Neuronal stem cell (in vitro differentiated cells): ENCODE results near the gene ENAH.
A peak's percentile ranks its signal among the peaks of the same experiment; 100 is the strongest.
"Not testable (repeated sequence)": the region's sequence is repeated elsewhere in the genome, so short reads cannot be mapped to it uniquely, and the experiment has no call there.

ENCODE experiments used
- DNase-seq: peaks from one replicate; pipeline ENCODE4 v3.0.0-alpha.2; 2013; ENCODE audit warnings: low spot score
- H2AFZ ChIP-seq: one replicate; pipeline ENCODE4 v1.6.1; 2013; ENCODE audit warnings: mild to moderate bottlenecking, low read length, inconsistent platforms
- H2AK5ac ChIP-seq: 2 replicates; pipeline ENCODE4 v1.6.1; 2013; ENCODE audit warnings: low read depth, mild to moderate bottlenecking, inconsistent platforms, low read length, moderate library complexity, mixed read lengths
- H2BK120ac ChIP-seq: 2 replicates; pipeline ENCODE4 v1.6.1; 2013; ENCODE audit warnings: low read depth, mild to moderate bottlenecking, inconsistent platforms, low read length, moderate library complexity, mixed read lengths
- H2BK12ac ChIP-seq: one replicate; pipeline ENCODE4 v1.6.1; 2013; ENCODE audit warnings: low read length, inconsistent platforms
- H2BK15ac ChIP-seq: 2 replicates; pipeline ENCODE4 v1.6.1; 2013; ENCODE audit warnings: mild to moderate bottlenecking, low read length, inconsistent platforms, mixed read lengths
- H2BK5ac ChIP-seq: one replicate; pipeline ENCODE4 v1.6.1; 2013; ENCODE audit warnings: inconsistent platforms, mild to moderate bottlenecking, low read length, moderate library complexity
- H3K14ac ChIP-seq: one replicate; pipeline ENCODE4 v1.6.1; 2013; ENCODE audit warnings: low read length, inconsistent platforms
- H3K18ac ChIP-seq: 2 replicates; pipeline ENCODE4 v1.6.1; 2013; ENCODE audit warnings: low read length, inconsistent platforms
- H3K23ac ChIP-seq: 2 replicates; pipeline ENCODE4 v1.6.1; 2013; ENCODE audit warnings: low read depth, mild to moderate bottlenecking, mixed read lengths, low read length, inconsistent platforms; ENCODE audit not compliant: poor library complexity
- H3K27ac ChIP-seq: replicated peaks from 3 replicates; pipeline ENCODE4 v1.5.1; 2013; ENCODE audit warnings: low read length, inconsistent platforms
- H3K27me3 ChIP-seq, 3 experiments: 2 replicates each; pipeline ENCODE4 v1.6.1; 2013; ENCODE audit warnings: low read length in 3 of 3, mild to moderate bottlenecking in 2 of 3, inconsistent platforms in 1 of 3, low read depth in 1 of 3, mixed read lengths in 1 of 3, moderate library complexity in 1 of 3; ENCODE audit not compliant: control insufficient read depth in 3 of 3, insufficient read depth in 3 of 3
- H3K36me3 ChIP-seq, 2 donors: replicated peaks in 1 of 2; 2 replicates each; pipeline ENCODE4 v1.6.1; 2013; ENCODE audit warnings: low read length in 2 of 2; ENCODE audit not compliant: control insufficient read depth in 2 of 2, insufficient read depth in 2 of 2
- H3K4ac ChIP-seq: 2 replicates; pipeline ENCODE4 v1.6.1; 2013; ENCODE audit warnings: inconsistent platforms, mild to moderate bottlenecking, low read length, moderate library complexity
- H3K4me1 ChIP-seq, 2 donors: 1 replicate in 1 of 2; 2 replicates in 1 of 2; pipeline ENCODE4 v1.6.1; 2013; ENCODE audit warnings: low read length in 2 of 2, low read depth in 1 of 2; ENCODE audit not compliant: control insufficient read depth in 2 of 2, insufficient read depth in 1 of 2
- H3K4me2 ChIP-seq: one replicate; pipeline ENCODE4 v1.6.1; 2013; ENCODE audit warnings: mild to moderate bottlenecking, low read length, inconsistent platforms; ENCODE audit not compliant: insufficient read depth, poor library complexity, severe bottlenecking
- H3K4me3 ChIP-seq, 2 donors: 2 replicates each; pipeline ENCODE4 v1.5.1; 2013; ENCODE audit warnings: low read length in 2 of 2, mild to moderate bottlenecking in 2 of 2, inconsistent platforms in 1 of 2, moderate library complexity in 1 of 2
- H3K79me1 ChIP-seq: one replicate; pipeline ENCODE4 v1.6.1; 2013; ENCODE audit warnings: low read depth, mild to moderate bottlenecking, inconsistent platforms, low read length, moderate library complexity
- H3K9ac ChIP-seq: one replicate; pipeline ENCODE4 v1.6.1; 2013; ENCODE audit warnings: mild to moderate bottlenecking, low read depth, low read length, inconsistent platforms; ENCODE audit not compliant: poor library complexity
- H3K9me3 ChIP-seq, 2 donors: replicated peaks in 1 of 2; 2 replicates each; pipeline versions ENCODE3 to v1.6.1; 2013; ENCODE audit warnings: low read length in 2 of 2, mild to moderate bottlenecking in 2 of 2, inconsistent platforms in 1 of 2, low read depth in 1 of 2, mixed read lengths in 1 of 2, moderate library complexity in 1 of 2; ENCODE audit not compliant: control insufficient read depth in 2 of 2, insufficient read depth in 1 of 2
- H4K8ac ChIP-seq: one replicate; pipeline ENCODE4 v1.6.1; 2013; ENCODE audit warnings: low read depth, mild to moderate bottlenecking, inconsistent platforms, low read length, moderate library complexity
- H4K91ac ChIP-seq: one replicate; pipeline ENCODE4 v1.6.1; 2013; ENCODE audit warnings: low read length, low read depth, mild to moderate bottlenecking, inconsistent platforms; ENCODE audit not compliant: poor library complexity
- WGBS, 2 donors: extraction: QIAGEN DNeasy Blood & Tissue Kit; methylation state at CpG; one replicate each; pipeline ENCODE4 v1.1.7; 2013; ENCODE audit warnings: missing lambda C conversion rate in 2 of 2, mixed read lengths in 1 of 2; ENCODE audit not compliant: insufficient read length in 2 of 2, insufficient replicate concordance in 1 of 2; ENCODE audit errors: extremely low coverage in 2 of 2; 5-methylcytosine and 5-hydroxymethylcytosine counted together

ENAH gene

GRCh38 chr1:225513576-225513975 lies 139.3 kb downstream of the ENAH start:
- not testable (repeated sequence) for H4K8ac ChIP-seq, H3K27ac ChIP-seq, H2BK12ac ChIP-seq, H3K4me3 ChIP-seq, H4K91ac ChIP-seq, H3K9me3 ChIP-seq, H3K27me3 ChIP-seq, H2BK120ac ChIP-seq, H2AK5ac ChIP-seq, H3K4me2 ChIP-seq, H3K4ac ChIP-seq, H2BK15ac ChIP-seq, H3K18ac ChIP-seq, H2BK5ac ChIP-seq, H3K23ac ChIP-seq, DNase-seq, H2AFZ ChIP-seq, H3K9ac ChIP-seq, H3K14ac ChIP-seq
- no CpG with 5 or more reads among the region's 9 CpGs for WGBS, 2 donors
- Histone ChIP-seq H3K36me3 (peaks cover 12 to 96% of the 10 kb centered on the region in 2 donors), H3K4me1 (peaks cover 9 to 19% of the 10 kb centered on the region in 2 donors), H3K79me1 (peaks cover 10% of the 10 kb centered on the region)

DNA sequence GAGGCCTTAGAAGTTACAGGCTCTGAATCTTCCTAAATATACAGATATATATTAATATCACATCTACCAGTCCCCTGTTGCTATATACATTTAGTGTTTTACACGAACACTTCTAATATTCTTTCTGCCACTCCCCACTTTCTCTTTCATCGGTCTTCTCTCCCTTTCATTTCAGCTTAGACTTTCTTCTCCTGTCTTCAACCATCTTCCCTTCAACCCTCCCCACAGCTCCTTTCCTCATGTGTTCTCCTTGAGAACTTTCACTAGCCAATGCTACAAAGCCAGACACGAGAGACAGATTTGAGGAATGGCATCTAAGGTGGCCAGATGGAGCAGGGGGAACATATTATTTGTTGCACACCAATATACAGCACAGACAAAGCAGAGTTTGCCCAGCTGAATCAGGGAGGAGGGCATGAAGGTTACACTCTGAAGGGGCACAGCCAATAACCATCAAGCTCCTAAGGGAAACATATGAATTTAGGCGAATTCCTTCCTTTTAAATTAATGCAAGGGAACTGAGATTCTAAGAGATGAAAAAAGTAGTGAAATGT lies 141.0 kb downstream of the ENAH start:
- no peaks in the 10 kb centered on the region for H3K27me3 ChIP-seq
- peaks cover 2% of the 10 kb centered on the region for H3K79me1 ChIP-seq
- H2BK12ac ChIP-seq: no peak overlapping the region
- no peak overlapping the region for H3K18ac ChIP-seq
- peaks cover 11 to 14% of the 10 kb centered on the region in 2 donors for H3K4me1 ChIP-seq
- H2AFZ ChIP-seq: no peak overlapping the region
- H3K4me2 ChIP-seq: no peak overlapping the region
- H2AK5ac ChIP-seq: no peak overlapping the region
- H2BK5ac ChIP-seq: no peak overlapping the region
- H2BK15ac ChIP-seq: no peak overlapping the region
- no peak overlapping the region for H4K8ac ChIP-seq
- H4K91ac ChIP-seq: no peak overlapping the region
- no peak for DNase-seq
- no peak overlapping the region for H3K4me3 ChIP-seq
- no peak overlapping the region for H3K9ac ChIP-seq
- H2BK120ac ChIP-seq: no peak overlapping the region
- H3K9me3 ChIP-seq: no peaks in the 10 kb centered on the region
- WGBS, 2 donors: no CpG with 5 or more reads among the region's 4 CpGs
- peaks cover 3 to 96% of the 10 kb centered on the region in 2 donors for H3K36me3 ChIP-seq
- no peak overlapping the region for H3K27ac ChIP-seq
- H3K4ac ChIP-seq: no peak overlapping the region
- no peak overlapping the region for H3K23ac ChIP-seq
- no peak overlapping the region for H3K14ac ChIP-seq

GRCh38 chr1:225510740-225511139 lies 142.2 kb downstream of the ENAH start:
- H2BK5ac ChIP-seq, H3K4me3 ChIP-seq, H3K18ac ChIP-seq, H3K14ac ChIP-seq, H3K79me1 ChIP-seq, H2AFZ ChIP-seq, H2BK120ac ChIP-seq, H3K27ac ChIP-seq, H3K23ac ChIP-seq, H3K4me2 ChIP-seq, H3K4ac ChIP-seq, H3K9me3 ChIP-seq, H3K9ac ChIP-seq, DNase-seq, H3K27me3 ChIP-seq, H2BK15ac ChIP-seq, H2BK12ac ChIP-seq, H2AK5ac ChIP-seq, H4K91ac ChIP-seq, H4K8ac ChIP-seq: not testable (repeated sequence)
- H3K4me1 ChIP-seq: peaks cover 10 to 11% of the 10 kb centered on the region in 2 donors
- WGBS, 2 donors: no CpG with 5 or more reads among the region's 2 CpGs
- peaks cover 8 to 96% of the 10 kb centered on the region in 2 donors for H3K36me3 ChIP-seq

GRCh38 chr1:225509770-225510169 lies 143.2 kb downstream of the ENAH start:
- Histone ChIP-seq H3K4me2 (peak overlapping the region; percentile 11), H3K27ac (peak overlapping the region; percentile 37), H4K8ac (no peak overlapping the region), H2BK15ac (no peak overlapping the region), H2AK5ac (no peak overlapping the region), H3K9ac (no peak overlapping the region), H3K4ac (no peak overlapping the region), H2BK120ac (no peak overlapping the region), H3K18ac (no peak overlapping the region), H2BK12ac (no peak overlapping the region), H2BK5ac (no peak overlapping the region), H3K9me3 (no peaks in the 10 kb centered on the region), H3K36me3 (peaks cover 8 to 97% of the 10 kb centered on the region in 2 donors), H3K4me3 (no peak overlapping the region), H3K79me1 (no peaks in the 10 kb centered on the region), H3K27me3 (no peaks in the 10 kb centered on the region), H3K23ac (no peak overlapping the region), H2AFZ (no peak overlapping the region), H4K91ac (no peak overlapping the region), H3K4me1 (peaks cover 9 to 11% of the 10 kb centered on the region in 2 donors), H3K14ac (no peak overlapping the region)
- DNase-seq: no peak
- WGBS, 2 donors: 100% methylated on average over 1 of the region's 3 CpGs
